Placental epithelial cell (primary cell): ENCODE results near the gene SEMA6C. TPM values are rescaled to one million over a fixed set of nuclear protein-coding genes. Genes with fewer than 3 reads are reported as not detected.

ENCODE experiments used
- total RNA-seq: library from RNA; depleted of rRNA; stranded (reverse); fragments of >200 nt; gene quantifications from 2 replicates; pipeline ENCODE4 v1.2.3, GENCODE V29; 2012

SEMA6C gene, protein sequence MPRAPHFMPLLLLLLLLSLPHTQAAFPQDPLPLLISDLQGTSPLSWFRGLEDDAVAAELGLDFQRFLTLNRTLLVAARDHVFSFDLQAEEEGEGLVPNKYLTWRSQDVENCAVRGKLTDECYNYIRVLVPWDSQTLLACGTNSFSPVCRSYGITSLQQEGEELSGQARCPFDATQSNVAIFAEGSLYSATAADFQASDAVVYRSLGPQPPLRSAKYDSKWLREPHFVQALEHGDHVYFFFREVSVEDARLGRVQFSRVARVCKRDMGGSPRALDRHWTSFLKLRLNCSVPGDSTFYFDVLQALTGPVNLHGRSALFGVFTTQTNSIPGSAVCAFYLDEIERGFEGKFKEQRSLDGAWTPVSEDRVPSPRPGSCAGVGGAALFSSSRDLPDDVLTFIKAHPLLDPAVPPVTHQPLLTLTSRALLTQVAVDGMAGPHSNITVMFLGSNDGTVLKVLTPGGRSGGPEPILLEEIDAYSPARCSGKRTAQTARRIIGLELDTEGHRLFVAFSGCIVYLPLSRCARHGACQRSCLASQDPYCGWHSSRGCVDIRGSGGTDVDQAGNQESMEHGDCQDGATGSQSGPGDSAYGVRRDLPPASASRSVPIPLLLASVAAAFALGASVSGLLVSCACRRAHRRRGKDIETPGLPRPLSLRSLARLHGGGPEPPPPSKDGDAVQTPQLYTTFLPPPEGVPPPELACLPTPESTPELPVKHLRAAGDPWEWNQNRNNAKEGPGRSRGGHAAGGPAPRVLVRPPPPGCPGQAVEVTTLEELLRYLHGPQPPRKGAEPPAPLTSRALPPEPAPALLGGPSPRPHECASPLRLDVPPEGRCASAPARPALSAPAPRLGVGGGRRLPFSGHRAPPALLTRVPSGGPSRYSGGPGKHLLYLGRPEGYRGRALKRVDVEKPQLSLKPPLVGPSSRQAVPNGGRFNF
- total RNA-seq: 7.6 and 20.8 TPM in 2 replicates

DNA sequence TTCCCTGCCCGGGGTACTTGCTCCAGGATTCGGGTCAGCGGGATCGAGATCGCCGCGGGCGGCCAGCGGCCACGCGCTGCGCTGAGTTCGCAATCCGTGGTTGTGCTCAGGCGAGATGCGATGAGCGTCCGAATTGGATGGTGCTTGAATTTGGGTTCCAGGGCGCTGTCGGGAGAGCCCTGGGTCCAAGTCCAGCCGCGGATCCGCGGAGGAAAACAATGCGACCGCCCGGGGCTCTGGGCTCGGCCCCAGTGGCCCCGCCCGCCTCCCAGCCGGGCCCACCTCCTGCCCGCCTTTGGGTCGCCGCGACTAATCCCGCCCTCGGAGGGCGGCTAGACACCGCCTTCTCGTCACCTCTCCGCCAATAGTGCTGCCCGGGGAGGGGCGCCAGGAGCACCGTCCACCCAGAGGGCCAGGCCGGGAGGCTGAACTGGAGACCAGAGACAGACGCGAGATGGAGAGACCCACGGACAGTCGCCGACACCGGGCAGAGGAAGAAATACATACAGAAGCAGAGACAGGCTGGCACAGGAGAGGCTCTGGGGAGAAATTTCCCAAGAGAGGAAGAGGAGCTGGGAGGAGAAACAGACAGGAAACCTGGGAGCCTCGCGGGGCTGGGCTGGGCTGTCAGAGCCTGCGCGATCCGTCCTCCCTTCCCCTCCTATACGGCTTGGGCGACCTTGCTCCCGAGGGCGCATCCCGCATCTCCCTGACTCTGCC is at the start of gene SEMA6C:
TSS of gene SEMA6C (minus strand) at position 220 of the 720 bp plus-strand sequence. CDS start 4,010 bp downstream, outside the sequence.

DNA sequence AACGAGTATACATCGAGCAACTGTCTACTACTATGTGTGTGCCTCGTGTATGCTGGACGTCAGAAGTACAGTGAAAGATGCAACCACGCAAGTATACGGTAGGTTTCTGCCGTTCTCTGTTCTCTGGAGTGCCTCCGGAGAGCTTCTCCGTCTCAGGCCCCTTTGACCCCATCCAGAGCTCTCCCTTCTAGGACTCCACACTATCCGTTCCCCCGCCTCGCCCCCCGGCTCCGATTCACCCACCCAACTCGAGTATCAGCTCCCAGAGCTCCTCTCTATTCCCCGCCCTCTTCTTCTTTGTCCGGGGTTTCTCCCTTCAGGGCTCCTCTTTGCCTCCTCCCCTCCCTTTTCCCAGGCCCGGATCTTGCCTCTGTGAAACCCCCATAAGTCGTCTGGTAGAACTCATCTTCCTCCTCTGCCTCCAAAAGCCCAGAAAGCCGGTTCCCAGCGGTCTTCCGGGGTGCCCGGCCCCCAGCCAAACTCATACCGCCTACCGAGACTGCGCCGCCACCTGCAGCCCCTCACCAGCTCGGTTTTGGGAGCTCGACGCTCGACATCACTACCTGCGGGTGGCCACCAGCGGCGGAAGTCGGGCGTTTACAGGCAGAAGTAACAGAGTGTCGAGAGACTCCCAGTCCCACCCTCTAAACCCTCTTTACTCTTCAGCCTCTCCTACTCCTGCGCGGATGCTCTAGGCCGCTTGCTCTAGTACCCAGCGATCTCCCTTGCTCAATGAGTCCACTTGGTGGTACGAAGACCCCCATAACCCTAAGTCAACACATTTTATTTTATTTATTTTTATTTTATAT is 43.4 kb upstream of the SEMA6C start, which contains the start of gene VPS72:
TSS of gene VPS72 (minus strand) at position 561 of the 809 bp plus-strand sequence. CDS start at position 485, 76 bp downstream.

DNA sequence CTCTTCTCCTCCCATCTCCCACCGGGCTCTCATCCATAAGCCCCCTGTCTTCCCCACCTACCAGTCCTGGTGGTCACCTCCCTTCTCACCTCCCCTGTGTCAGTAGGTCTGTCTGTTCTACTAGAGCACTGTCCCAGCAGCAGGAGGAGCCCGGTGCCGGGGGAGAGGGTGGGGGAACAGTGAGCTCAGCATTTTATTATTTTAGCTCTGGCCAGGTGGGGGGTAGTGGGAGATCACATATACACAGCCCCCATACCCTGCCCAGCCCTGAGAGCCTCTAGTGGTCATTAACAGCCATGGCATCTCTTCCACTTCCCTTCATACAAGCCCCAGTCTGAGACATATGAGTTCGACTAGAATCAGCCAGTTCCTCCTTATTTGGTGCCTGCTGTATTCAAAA is 29.4 kb upstream of the SEMA6C start, which contains the start of gene TMOD4:
TSS of gene TMOD4 (minus strand) at position 119 of the 400 bp plus-strand sequence. CDS start 1,106 bp downstream, outside the sequence.

GRCh38 chr1:151165738-151166504 is 19.5 kb upstream of the SEMA6C start, which contains the start of the genes LYSMD1 and SCNM1:
TSS of gene LYSMD1 (minus strand) at chr1:151165902. CDS start at chr1:151165258, 644 bp downstream.
TSS of gene SCNM1 (plus strand) at chr1:151166144. CDS start at chr1:151166153, 9 bp downstream.

DNA sequence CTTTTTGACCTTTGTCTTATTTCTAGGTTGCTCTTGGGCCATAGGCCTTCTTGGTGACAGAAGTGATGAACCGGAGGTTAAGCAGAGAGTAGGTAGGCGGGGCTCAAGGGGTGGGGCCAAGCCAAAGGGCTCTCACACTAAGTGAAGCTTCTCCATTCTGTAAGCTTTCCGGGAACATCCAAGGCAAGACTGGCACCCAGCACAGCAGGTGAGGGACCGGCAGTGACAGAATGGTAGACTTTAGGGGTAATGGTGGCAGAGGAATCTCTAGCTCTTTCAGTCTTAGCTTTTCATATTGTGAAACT is 10.0 kb upstream of the SEMA6C start, which contains the start of gene TNFAIP8L2:
TSS of gene TNFAIP8L2 (plus strand) at position 135 of the 305 bp plus-strand sequence. CDS start 2,049 bp downstream, outside the sequence.

Other genes with a start within 250 kb of the SEMA6C start
- 45.4 and 57.7 TPM in 2 replicates for gene SETDB1, start 220.3 kb downstream of the SEMA6C start, total RNA-seq
- gene CERS2, start 171.8 kb downstream of the SEMA6C start, total RNA-seq: 59.7 and 79.5 TPM in 2 replicates
- gene ANXA9, start 164.3 kb downstream of the SEMA6C start, total RNA-seq: 0.39 and 2.0 TPM in 2 replicates
- 10.6 and 11.0 TPM in 2 replicates for gene MINDY1, start 139.7 kb downstream of the SEMA6C start, total RNA-seq
- 14.9 and 16.5 TPM in 2 replicates for gene PRUNE1, start 138.2 kb downstream of the SEMA6C start, total RNA-seq
- 66.4 and 157 TPM in 2 replicates for gene BNIPL, start 110.0 kb downstream of the SEMA6C start, total RNA-seq
- 3.1 and 3.9 TPM in 2 replicates for gene C1orf56, start 98.9 kb downstream of the SEMA6C start, total RNA-seq
- gene CDC42SE1, start 87.0 kb downstream of the SEMA6C start, total RNA-seq: 95.4 and 112 TPM in 2 replicates
- 8.0 and 9.8 TPM in 2 replicates for gene MLLT11, start 86.2 kb downstream of the SEMA6C start, total RNA-seq
- gene GABPB2, start 75.9 kb downstream of the SEMA6C start, total RNA-seq: 7.6 and 11.4 TPM in 2 replicates
- gene TNFAIP8L2, start 10.0 kb upstream of the SEMA6C start, total RNA-seq: not detected in 2 replicates
- 11.0 and 16.1 TPM in 2 replicates for gene LYSMD1, start 19.3 kb upstream of the SEMA6C start, total RNA-seq
- 29.1 and 41.6 TPM in 2 replicates for gene SCNM1, start 19.5 kb upstream of the SEMA6C start, total RNA-seq
- gene TMOD4, start 29.4 kb upstream of the SEMA6C start, total RNA-seq: not detected in 2 replicates
- gene VPS72, start 43.6 kb upstream of the SEMA6C start, total RNA-seq: 40.4 and 51.0 TPM in 2 replicates
- 97.0 and 110 TPM in 2 replicates for gene PIP5K1A, start 51.9 kb upstream of the SEMA6C start, total RNA-seq
- gene PSMD4, start 108.1 kb upstream of the SEMA6C start, total RNA-seq: 173 and 181 TPM in 2 replicates
- gene ZNF687, start 135.7 kb upstream of the SEMA6C start, total RNA-seq: 24.7 and 25.3 TPM in 2 replicates
- 76.3 and 101 TPM in 2 replicates for gene PI4KB, start 180.8 kb upstream of the SEMA6C start, total RNA-seq
- gene RFX5, start 200.6 kb upstream of the SEMA6C start, total RNA-seq: 72.2 and 78.5 TPM in 2 replicates
- 2.0 and 5.9 TPM in 2 replicates for gene SELENBP1, start 226.1 kb upstream of the SEMA6C start, total RNA-seq